Adrenal gland (tissue), 12 donors: ENCODE measurements around the gene KIF26A. TPM values are rescaled to one million over a fixed set of nuclear protein-coding genes. Genes with fewer than 3 reads are reported as not detected.

Source experiments
- DNase-seq, 7 donors: peaks; one replicate each; pipeline ENCODE4 v3.0.0-alpha.2; 2019 to 2020
- H3K27ac ChIP-seq, 5 donors: fragments of 200-600 bp; sonication (generic) in 4 of 5; 1 replicate in 3 of 5; 2 replicates in 2 of 5; pipeline versions ENCODE4 v1.5.1 to v1.8.0; 2016 to 2020; ENCODE audit warnings: mild to moderate bottlenecking in 1 of 5
- H3K27me3 ChIP-seq: fragments of 200-600 bp; 2 replicates; pipeline ENCODE4 v1.8.0; 2021
- H3K36me3 ChIP-seq, 2 donors: fragments of 200-600 bp; replicated peaks in 1 of 2; 1 replicate in 1 of 2; 2 replicates in 1 of 2; pipeline versions ENCODE4 v1.5.1 to v1.8.0; 2018 to 2022
- H3K4me1 ChIP-seq, 2 donors: fragments of 200-600 bp; replicated peaks in 1 of 2; 1 replicate in 1 of 2; 2 replicates in 1 of 2; pipeline versions ENCODE4 v1.5.1 to v1.8.0; 2018 to 2021
- H3K4me3 ChIP-seq, 4 donors: fragments of 200-600 bp; sonication (generic) in 3 of 4; one replicate each; pipeline ENCODE4 v1.5.1; 2016 to 2018
- H3K9me3 ChIP-seq, 3 donors: fragments of 200-600 bp; sonication (generic) in 1 of 3; replicated peaks in 1 of 3; 1 replicate in 2 of 3; 2 replicates in 1 of 3; pipeline versions ENCODE4 v1.5.1 to v1.8.0; 2016 to 2021
- CTCF ChIP-seq, 6 experiments: fragments of 450-650 bp in 4 of 6; fragments of 200-600 bp in 2 of 6; sonication (generic) in 1 of 6; IDR thresholded peaks; 1 replicate in 5 of 6; 2 replicates in 1 of 6; pipeline versions ENCODE4 v1.5.1 to v1.8.0; 2016 to 2021; ENCODE audit warnings: antibody characterized with exemption in 6 of 6, mild to moderate bottlenecking in 2 of 6, moderate library complexity in 1 of 6
- POLR2A ChIP-seq, 2 donors: fragments of 450-650 bp; IDR thresholded peaks; one replicate each; pipeline ENCODE4 v1.6.1; 2017; ENCODE audit warnings: antibody characterized with exemption in 2 of 2, mild to moderate bottlenecking in 2 of 2, moderate library complexity in 1 of 2
- WGBS, 4 donors: extraction: QIAGEN DNeasy Blood & Tissue Kit in 2 of 4; methylation state at CpG; one replicate each; pipeline versions ENCODE4 v1.1.5 to v1.1.7; 2013 to 2017; 5-methylcytosine and 5-hydroxymethylcytosine counted together
- intact Hi-C, 2 donors: fragments of 100-400 bp; cut with DNase I; formaldehyde crosslinking; loops; one replicate each; pipeline versions ENCODE4 v1.14.1 to v1.15.0; 2022 to 2023
- polyA plus RNA-seq, 3 donors: library from polyadenylated mRNA; stranded (reverse); fragments of 200-250 nt in 2 of 3; fragments of 350-450 nt in 1 of 3; fragmentation: Illumina TruSeq in 1 of 3; extraction: RNeasy Lipid Tissue Mini Kit (QIAGEN cat#74804) in 1 of 3; gene quantifications; one replicate each; pipeline ENCODE4 v1.2.3, GENCODE V29; 2013 to 2014
- total RNA-seq, 9 donors: library from RNA; depleted of rRNA in 4 of 9; stranded (reverse); fragments of >200 nt in 4 of 9; fragments of 120-200 nt in 1 of 9; fragmentation: NEBNext Ultra II Directional in 1 of 9; extraction: Animal tissue kit (Norgen Biotek cat#: 25700) in 1 of 9; gene quantifications; one replicate each; pipeline versions ENCODE4 v1.1.0 to v1.2.4, GENCODE V29; 2013 to 2023
- donor health status: healthy with polysubstance abuse.
- donor health status: Bipolar disorder and iron deficiency.
- donor health status: DM: yes; HTN: yes; CAD: no.
- donor health status: DM: no; HTN: no; CAD: no.
- donor health status: DM: no; HTN: no; CAD: no.
- donor health status: DM: yes; HTN: yes; CAD: no.

Gene KIF26A
- total and polyA plus RNA-seq, 12 donors, result 0.49 to 23.9 (median 6.5) TPM

DNA sequence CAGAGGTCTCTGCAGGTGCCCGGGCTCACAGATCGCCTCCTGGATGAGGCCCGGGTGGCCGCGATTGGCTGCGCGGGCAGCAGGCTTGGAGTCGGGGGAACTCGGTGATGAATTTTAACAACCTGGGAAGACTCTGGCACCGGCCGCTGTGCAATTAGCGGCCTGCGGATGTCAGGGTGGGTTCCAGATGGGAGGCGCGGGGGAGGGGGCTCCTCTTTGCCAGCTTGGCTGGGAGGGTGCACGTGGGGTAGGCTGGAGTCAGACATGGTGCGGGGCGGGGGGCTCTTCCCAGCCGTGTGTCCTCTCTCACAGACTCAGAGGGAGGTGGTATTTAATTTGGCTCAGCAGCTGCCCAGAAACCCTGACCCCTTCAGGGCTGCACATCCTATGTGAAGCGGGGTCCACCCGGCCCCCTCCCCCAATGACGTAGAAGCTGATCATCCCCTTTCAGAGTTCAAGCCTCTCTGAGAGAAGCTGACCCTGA, 81.4 kb downstream of the KIF26A start:
- Histone ChIP-seq H3K4me3 (no peak overlapping the region), H3K27ac (no peak overlapping the region), H3K36me3 (no peaks in the 10 kb centered on the region), H3K27me3 (no peaks in the 10 kb centered on the region), H3K4me1 (peaks cover 14 to 18% of the 10 kb centered on the region in 2 donors), H3K9me3 (no peaks in the 10 kb centered on the region)
- TF ChIP-seq CTCF (IDR thresholded peaks at IDR 0.05) (no peak), POLR2A (IDR thresholded peaks at IDR 0.05) (no peak)
- intact Hi-C loops, result no loop called here
- WGBS, 4 donors, result 68 to 77% (median 74%) methylated on average over 13 to 22 of the region's 22 CpGs
- DNase-seq, result no peak

- Histone ChIP-seq H3K27ac (no peak overlapping the region), H3K9me3 (no peaks in the 10 kb centered on the region), H3K27me3 (no peaks in the 10 kb centered on the region), H3K36me3 (no peaks in the 10 kb centered on the region), H3K4me3 (no peak overlapping the region), H3K4me1 (peaks cover 14 to 20% of the 10 kb centered on the region in 2 donors)
- intact Hi-C loops, result no loop called here
- DNase-seq, result no peak
- TF ChIP-seq POLR2A (IDR thresholded peaks at IDR 0.05) (no peak), CTCF (IDR thresholded peaks at IDR 0.05) (no peak)
- WGBS, 4 donors, result 75 to 91% (median 80%) methylated on average over 6 to 40 of the region's 40 CpGs
Measured at GRCh38 chr14:104220215-104221070, 82.1 kb downstream of the KIF26A start.

GRCh38 chr14:104221071-104221625, 82.8 kb downstream of the KIF26A start:
- intact Hi-C loops, result no loop called here
- WGBS, 4 donors, result 80 to 89% (median 83%) methylated on average over 12 to 14 of the region's 14 CpGs
- peaks cover 14 to 20% of the 10 kb centered on the region in 2 donors for H3K4me1 ChIP-seq
- H3K27me3 ChIP-seq, result no peaks in the 10 kb centered on the region
- DNase-seq, result no peak
- H3K4me3 ChIP-seq, result no peak overlapping the region
- no peak overlapping the region for H3K27ac ChIP-seq
- no peaks in the 10 kb centered on the region for H3K36me3 ChIP-seq
- no peaks in the 10 kb centered on the region for H3K9me3 ChIP-seq
- TF ChIP-seq CTCF (IDR thresholded peaks at IDR 0.05), result no peak
- TF ChIP-seq POLR2A (IDR thresholded peaks at IDR 0.05), result no peak

GRCh38 chr14:104221636-104222369, 83.4 kb downstream of the KIF26A start:
- WGBS, 4 donors, result 79 to 93% (median 83%) methylated on average over 12 to 21 of the region's 21 CpGs

More at GRCh38 chr14:104221636-104222369, 83.4 kb downstream of the KIF26A start:
- peak overlapping the region in 4 of 5 donors; percentile 37 to 89 (median 83) for H3K27ac ChIP-seq
- intact Hi-C loops, result no loop called here
- H3K9me3 ChIP-seq, result no peaks in the 10 kb centered on the region
- no peak overlapping the region for H3K4me3 ChIP-seq
- TF ChIP-seq POLR2A (IDR thresholded peaks at IDR 0.05) (no peak), CTCF (IDR thresholded peaks at IDR 0.05) (no peak)
- H3K4me1 ChIP-seq, result peaks cover 14 to 20% of the 10 kb centered on the region in 2 donors
- no peaks in the 10 kb centered on the region for H3K27me3 ChIP-seq
- peak; percentile 71 to 93 (median 86) for DNase-seq
- no peaks in the 10 kb centered on the region for H3K36me3 ChIP-seq
